Activated B cell treated with CpG ODN at 0.5 μM for 24 hours (primary cell): ENCODE data around the gene CASQ2. TPM values are rescaled to one million over a fixed set of nuclear protein-coding genes. Genes with fewer than 3 reads are reported as not detected.

Source experiments
- ATAC-seq: fragments of 200-7000 bp; cut with Tn5 transposase; one replicate; pipeline ENCODE4 v1.10.0; 2021; ENCODE audit warnings: low read depth, mild to moderate bottlenecking, moderate library complexity
- CTCF ChIA-PET: fragments of 350-600 bp; sonication (Branson Sonifier 250); formaldehyde crosslinking; loops from one replicate; lab custom pipeline; 2021; ENCODE audit warnings: antibody characterized with exemption; lab: Charles Lee
- POLR2A ChIA-PET: fragments of 350-600 bp; sonication (Branson Sonifier 250); formaldehyde crosslinking; loops from one replicate; lab custom pipeline; 2021; ENCODE audit warnings: antibody characterized with exemption; lab: Charles Lee
- DNase-seq: peaks from one replicate; pipeline ENCODE4 v3.0.0; 2022
- H3K27ac Mint-ChIP-seq: one replicate; pipeline ENCODE4 v1.8.0; 2020; ENCODE audit warnings: mixed read lengths
- H3K27me3 Mint-ChIP-seq: one replicate; pipeline ENCODE4 v1.8.0; 2021; ENCODE audit warnings: mixed read lengths
- H3K36me3 Mint-ChIP-seq: one replicate; pipeline ENCODE4 v1.8.0; 2021; ENCODE audit warnings: low read depth, mixed read lengths
- H3K4me1 Mint-ChIP-seq: one replicate; pipeline ENCODE4 v1.8.0; 2021; ENCODE audit warnings: mixed read lengths
- H3K4me3 Mint-ChIP-seq: one replicate; pipeline ENCODE4 v1.8.0; 2020; ENCODE audit warnings: mild to moderate bottlenecking, mixed read lengths
- H3K9me3 Mint-ChIP-seq: one replicate; pipeline ENCODE4 v1.8.0; 2020; ENCODE audit warnings: mixed read lengths
- CTCF ChIP-seq: fragments of 200-600 bp; IDR thresholded peaks from one replicate; pipeline ENCODE4 v1.8.0; 2022; ENCODE audit warnings: antibody characterized with exemption, mild to moderate bottlenecking
- intact Hi-C: fragments of 100-400 bp; cut with micrococcal nuclease; formaldehyde crosslinking; loops from one replicate; pipeline ENCODE4 v1.15.1; 2024
- total RNA-seq: library from RNA; stranded (reverse); gene quantifications from 2 replicates; pipeline ENCODE4 v1.2.3, GENCODE V29; 2022

The CASQ2 gene
- total RNA-seq, 1 donor from 2014 or later = not detected

GRCh38 chr1:115705085-115705951, 63.2 kb downstream of the CASQ2 start:
- H3K4me1 Mint-ChIP-seq = no peaks in the 10 kb centered on the region
- DNase-seq = no peak
- TF ChIP-seq CTCF = no peak
- no peak overlapping the region for H3K27ac Mint-ChIP-seq
- no peak overlapping the region for H3K4me3 Mint-ChIP-seq
- CTCF ChIA-PET = interaction anchor here (1.0 to 1.7 kb wide), 2 partner anchors 97 to 136 kb away, joined by 3 to 6 read pairs; no protein-coding TSS in a partner anchor
- no peak for ATAC-seq
- intact Hi-C loops = loop anchor here (5.0 kb wide), 1 partner anchor 568 kb away; no protein-coding TSS in a partner anchor
- no peaks in the 10 kb centered on the region for H3K9me3 Mint-ChIP-seq
- POLR2A ChIA-PET = no interaction called here
- H3K36me3 Mint-ChIP-seq = no peaks in the 10 kb centered on the region
- peaks cover 10% of the 10 kb centered on the region for H3K27me3 Mint-ChIP-seq

- no peak for TF ChIP-seq CTCF
- DNase-seq (no peak), ATAC-seq (no peak)
- Mint-ChIP-seq H3K36me3 (no peaks in the 10 kb centered on the region), H3K4me3 (no peak overlapping the region), H3K9me3 (no peaks in the 10 kb centered on the region), H3K4me1 (no peaks in the 10 kb centered on the region), H3K27ac (no peak overlapping the region), H3K27me3 (peaks cover 6% of the 10 kb centered on the region)
- ChIA-PET POLR2A (no interaction called here), CTCF (no interaction called here)
- intact Hi-C loops = no loop called here
These were observed 65.6 kb downstream of the CASQ2 start for GRCh38 chr1:115702959-115703358.

GRCh38 chr1:115701090-115701489, 67.4 kb downstream of the CASQ2 start:
- H3K27ac Mint-ChIP-seq = no peak overlapping the region
- no peaks in the 10 kb centered on the region for H3K4me1 Mint-ChIP-seq
- H3K4me3 Mint-ChIP-seq = no peak overlapping the region
- no peak for DNase-seq
- peaks cover 4% of the 10 kb centered on the region for H3K27me3 Mint-ChIP-seq
- ChIA-PET CTCF (no interaction called here), POLR2A (no interaction called here)
- TF ChIP-seq CTCF = no peak
- intact Hi-C loops = no loop called here
- no peaks in the 10 kb centered on the region for H3K9me3 Mint-ChIP-seq
- no peak for ATAC-seq
- H3K36me3 Mint-ChIP-seq = no peaks in the 10 kb centered on the region

GRCh38 chr1:115697619-115698018, 70.9 kb downstream of the CASQ2 start:
- no peak for TF ChIP-seq CTCF
- no peaks in the 10 kb centered on the region for H3K9me3 Mint-ChIP-seq
- H3K36me3 Mint-ChIP-seq = no peaks in the 10 kb centered on the region
- intact Hi-C loops = no loop called here
- POLR2A ChIA-PET = no interaction called here
- H3K27me3 Mint-ChIP-seq = peaks cover 4% of the 10 kb centered on the region
- H3K4me1 Mint-ChIP-seq = no peaks in the 10 kb centered on the region
- no peak for DNase-seq
- CTCF ChIA-PET = no interaction called here
- ATAC-seq = no peak
- H3K4me3 Mint-ChIP-seq = no peak overlapping the region
- H3K27ac Mint-ChIP-seq = no peak overlapping the region

- TF ChIP-seq CTCF = no peak
- Mint-ChIP-seq H3K9me3 (no peaks in the 10 kb centered on the region), H3K4me3 (no peak overlapping the region), H3K36me3 (no peaks in the 10 kb centered on the region), H3K27ac (no peak overlapping the region), H3K27me3 (peaks cover 3% of the 10 kb centered on the region), H3K4me1 (no peaks in the 10 kb centered on the region)
- DNase-seq (no peak), ATAC-seq (no peak)
- intact Hi-C loops = no loop called here
- POLR2A ChIA-PET = no interaction called here
- CTCF ChIA-PET = no interaction called here
These were observed 73.7 kb downstream of the CASQ2 start for GRCh38 chr1:115694805-115695204.
